ENCODE measurements around the gene ICOSLG.

Gene ICOSLG

DNA sequence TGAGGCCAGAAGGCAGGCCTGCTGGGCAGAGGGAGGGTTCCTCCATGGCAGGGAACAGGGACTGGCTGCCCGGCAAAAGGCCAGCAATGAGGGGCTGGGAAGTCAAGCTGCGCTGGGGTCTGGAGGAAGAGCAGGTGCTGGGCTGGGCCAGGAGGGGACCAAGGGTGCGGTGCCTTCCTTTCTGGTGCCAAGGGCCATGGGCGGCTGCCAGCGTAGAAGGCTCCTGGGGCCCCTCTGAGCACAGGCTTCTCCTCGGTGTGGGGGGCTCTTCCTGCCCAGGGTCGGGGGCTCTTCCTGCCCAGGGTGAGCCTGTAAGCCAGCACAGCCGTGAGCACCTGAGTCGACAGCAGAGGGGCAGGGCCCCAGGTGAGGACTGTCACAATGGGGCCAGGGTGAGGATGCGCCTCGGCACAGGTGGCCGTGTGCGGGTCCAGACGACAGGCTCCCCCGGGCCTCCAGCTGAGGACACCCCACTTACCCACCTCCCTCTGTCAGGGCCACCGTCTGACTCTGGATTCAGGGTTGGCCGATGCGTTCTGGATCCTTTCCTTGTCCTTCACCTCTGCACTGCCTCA is 31.6 kb upstream of the ICOSLG start:
- no peak for DNase-seq (ENCODE audit: low spot score)
- TF ChIP-seq, protein P1, sequence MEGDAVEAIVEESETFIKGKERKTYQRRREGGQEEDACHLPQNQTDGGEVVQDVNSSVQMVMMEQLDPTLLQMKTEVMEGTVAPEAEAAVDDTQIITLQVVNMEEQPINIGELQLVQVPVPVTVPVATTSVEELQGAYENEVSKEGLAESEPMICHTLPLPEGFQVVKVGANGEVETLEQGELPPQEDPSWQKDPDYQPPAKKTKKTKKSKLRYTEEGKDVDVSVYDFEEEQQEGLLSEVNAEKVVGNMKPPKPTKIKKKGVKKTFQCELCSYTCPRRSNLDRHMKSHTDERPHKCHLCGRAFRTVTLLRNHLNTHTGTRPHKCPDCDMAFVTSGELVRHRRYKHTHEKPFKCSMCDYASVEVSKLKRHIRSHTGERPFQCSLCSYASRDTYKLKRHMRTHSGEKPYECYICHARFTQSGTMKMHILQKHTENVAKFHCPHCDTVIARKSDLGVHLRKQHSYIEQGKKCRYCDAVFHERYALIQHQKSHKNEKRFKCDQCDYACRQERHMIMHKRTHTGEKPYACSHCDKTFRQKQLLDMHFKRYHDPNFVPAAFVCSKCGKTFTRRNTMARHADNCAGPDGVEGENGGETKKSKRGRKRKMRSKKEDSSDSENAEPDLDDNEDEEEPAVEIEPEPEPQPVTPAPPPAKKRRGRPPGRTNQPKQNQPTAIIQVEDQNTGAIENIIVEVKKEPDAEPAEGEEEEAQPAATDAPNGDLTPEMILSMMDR (IDR thresholded peaks at IDR 0.05) = no peak
- no peak overlapping the region for H3K4me3 ChIP-seq
- H3K27ac ChIP-seq = no peak overlapping the region

DNA sequence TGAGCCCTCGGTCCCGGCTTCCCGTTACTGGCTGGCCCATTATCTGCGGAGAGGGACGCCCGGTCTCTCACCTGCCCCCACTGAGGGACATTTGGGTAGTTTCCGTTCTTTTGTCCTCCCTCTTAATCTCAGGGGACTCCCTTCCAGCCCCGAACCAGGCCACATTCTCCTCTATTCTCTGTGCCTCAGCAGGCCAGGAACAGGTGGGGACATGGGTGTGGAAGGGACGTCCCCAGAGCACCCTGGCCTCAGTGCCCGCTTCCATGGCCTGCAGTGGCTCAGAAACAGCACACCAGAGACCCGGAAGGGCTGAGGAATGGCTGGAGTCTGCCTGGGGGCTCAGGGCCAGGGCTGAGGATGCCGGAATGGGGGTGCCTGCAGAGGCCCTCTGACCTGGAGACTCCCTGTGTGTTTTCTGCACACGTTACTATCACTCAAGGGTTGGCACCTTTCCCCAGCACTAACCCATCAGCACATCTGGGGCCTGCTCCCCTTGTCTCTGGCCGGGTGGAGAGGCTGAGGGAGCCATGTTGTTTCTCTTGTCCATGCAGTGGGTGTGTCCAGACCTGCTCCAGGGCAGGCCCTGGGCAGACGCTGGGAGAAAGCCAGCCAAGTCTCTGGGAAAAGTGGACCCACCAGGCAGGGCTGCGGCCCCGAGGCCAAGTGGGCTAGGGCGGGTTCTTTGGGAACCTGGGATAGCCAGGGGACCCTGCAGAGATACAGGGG is 31.0 kb upstream of the ICOSLG start:
- no peak overlapping the region for H3K4me3 ChIP-seq
- DNase-seq (ENCODE audit: low spot score) = no peak
- TF ChIP-seq, protein P1 (IDR thresholded peaks at IDR 0.05) = no peak
- no peak overlapping the region for H3K27ac ChIP-seq

DNA sequence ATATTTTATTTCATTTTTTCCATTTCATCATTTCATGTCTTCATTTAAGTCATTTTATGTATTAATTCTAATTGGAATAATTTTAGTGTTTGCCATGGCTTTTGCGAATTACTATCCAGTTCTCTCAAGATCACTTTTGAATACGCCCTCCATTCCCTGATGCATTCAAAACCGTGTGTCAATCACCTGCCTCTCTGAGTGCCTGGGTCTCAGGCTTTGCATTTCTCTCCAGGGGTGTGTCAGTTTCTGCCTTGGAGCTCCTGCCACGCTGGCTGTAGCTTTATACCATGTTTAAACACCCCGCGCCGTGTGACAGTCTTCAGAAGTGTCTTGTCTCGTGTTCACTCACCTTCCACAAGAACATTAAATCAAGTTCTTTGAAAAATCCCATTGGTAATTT is 28.3 kb upstream of the ICOSLG start:
- TF ChIP-seq, protein P1 (IDR thresholded peaks at IDR 0.05) = no peak
- no peak for DNase-seq (ENCODE audit: low spot score)
- no peak overlapping the region for H3K27ac ChIP-seq

DNA sequence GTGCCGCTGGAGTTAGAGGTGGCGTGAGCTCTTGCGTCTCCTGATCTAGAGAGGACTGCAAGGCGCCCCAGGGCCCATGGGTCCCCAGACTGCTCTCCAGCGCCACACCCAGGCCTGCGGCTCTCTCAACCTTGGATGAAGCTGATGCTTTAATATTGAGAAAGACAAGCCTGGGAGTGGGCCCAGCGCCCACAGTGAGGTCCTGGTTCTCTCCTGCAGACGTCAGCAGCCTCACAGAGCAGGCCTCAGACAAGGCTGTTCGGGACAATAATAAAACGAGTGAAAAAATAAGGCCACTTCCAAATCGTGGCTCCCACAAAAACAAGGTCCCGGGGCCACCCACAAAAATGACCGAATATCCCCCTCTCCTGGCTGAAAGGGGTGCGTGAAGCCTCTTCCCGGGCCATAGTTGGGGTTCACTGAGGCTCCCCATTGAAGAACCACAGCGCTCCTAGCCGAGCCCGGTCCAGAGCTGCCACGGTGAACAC is 27.0 kb upstream of the ICOSLG start:
- H3K4me3 ChIP-seq = no peak overlapping the region
- TF ChIP-seq, protein P1 (IDR thresholded peaks at IDR 0.05) = no peak
- no peak overlapping the region for H3K27ac ChIP-seq
- no peak for DNase-seq (ENCODE audit: low spot score)

More for the DNA sequence above, 28.3 kb upstream of the ICOSLG start:
- H3K4me3 ChIP-seq = no peak overlapping the region

DNA sequence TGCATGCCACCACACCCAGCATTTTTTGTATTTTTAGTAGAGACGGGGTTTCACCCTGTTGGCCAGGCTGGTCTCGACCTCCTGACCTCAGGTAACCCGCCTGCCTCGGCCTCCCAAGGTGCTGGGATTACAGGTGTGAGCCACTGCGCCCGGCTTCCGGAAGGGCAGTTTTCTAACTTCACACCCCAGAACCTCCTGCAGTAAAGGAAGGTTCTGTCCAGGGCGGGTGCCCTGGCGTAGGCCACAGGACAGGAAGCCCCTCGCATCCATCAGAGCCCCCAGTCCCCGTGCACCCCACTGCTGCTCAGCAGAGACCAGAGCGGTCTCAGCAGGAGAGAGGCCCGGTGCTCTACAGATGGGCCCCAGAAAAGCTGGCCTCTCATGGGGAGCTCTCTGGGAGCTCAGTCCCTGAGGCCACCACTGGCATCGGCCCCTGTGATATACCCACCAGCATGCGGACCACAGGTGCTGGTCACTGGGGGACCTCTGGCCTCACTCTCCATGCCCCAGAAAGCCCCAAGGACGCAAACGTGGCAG is 25.1 kb upstream of the ICOSLG start:
- H3K27ac ChIP-seq = no peak overlapping the region
- TF ChIP-seq, protein P1 (IDR thresholded peaks at IDR 0.05) = no peak
- no peak for DNase-seq (ENCODE audit: low spot score)
- H3K4me3 ChIP-seq = no peak overlapping the region

DNA sequence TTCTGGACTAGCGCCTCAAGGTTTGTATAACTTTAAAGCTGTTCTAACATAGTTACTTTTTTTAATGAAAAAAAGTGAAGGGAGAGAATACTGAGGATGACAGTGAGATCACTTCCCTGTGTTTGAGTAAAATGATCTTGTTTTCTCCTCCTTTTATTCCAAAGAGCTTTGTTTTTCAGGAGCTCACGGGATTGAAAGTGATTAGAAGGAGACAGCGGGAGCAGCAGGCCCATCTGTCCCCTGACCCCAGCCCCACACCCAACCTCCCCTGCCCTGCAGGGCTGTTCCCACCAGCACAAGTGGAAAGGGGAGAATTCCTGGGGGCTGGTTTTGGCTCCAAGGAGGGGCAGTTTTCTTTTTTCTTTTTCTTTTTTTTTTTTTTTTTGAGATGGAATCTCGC is 23.0 kb upstream of the ICOSLG start:
- DNase-seq (ENCODE audit: low spot score) = no peak
- TF ChIP-seq, protein P1 (IDR thresholded peaks at IDR 0.05) = no peak
- Histone ChIP-seq H3K27ac (no peak overlapping the region), H3K4me3 (no peak overlapping the region)
